Type B pancreatic cell (in vitro differentiated cells): ENCODE measurements around the gene GUCY2D. TPM values are rescaled to one million over a fixed set of nuclear protein-coding genes. Genes with fewer than 3 reads are reported as not detected.

Experiments used
- DNase-seq: peaks from one replicate; pipeline ENCODE4 v3.0.0; 2021; ENCODE audit warnings: mixed read lengths; ENCODE audit not compliant: unreplicated experiment; ENCODE audit errors: extremely low spot score
- H3K27ac Mint-ChIP-seq: 2 replicates; pipeline ENCODE4 v1.8.0; 2021; ENCODE audit warnings: mild to moderate bottlenecking, mixed read lengths
- H3K27me3 Mint-ChIP-seq: 2 replicates; pipeline ENCODE4 v1.8.0; 2021; ENCODE audit warnings: mixed read lengths
- H3K36me3 Mint-ChIP-seq: 2 replicates; pipeline ENCODE4 v1.8.0; 2021; ENCODE audit warnings: mixed read lengths
- H3K4me1 Mint-ChIP-seq: one replicate; pipeline ENCODE4 v1.8.0; 2021; ENCODE audit warnings: mixed read lengths; ENCODE audit not compliant: unreplicated experiment
- H3K4me3 Mint-ChIP-seq: 2 replicates; pipeline ENCODE4 v1.8.0; 2021; ENCODE audit warnings: mild to moderate bottlenecking, mixed read lengths
- H3K9me3 Mint-ChIP-seq: 2 replicates; pipeline ENCODE4 v1.8.0; 2021; ENCODE audit warnings: mixed read lengths
- total RNA-seq: library from RNA; stranded (reverse); gene quantifications from 2 replicates; pipeline ENCODE4 v1.2.1, GENCODE V29; 2021; ENCODE audit warnings: low replicate concordance
- TF ChIP-seq, protein P1 (sequence below): fragments of 200-600 bp; sonication (generic); conservative IDR thresholded peaks from 2 replicates; pipeline ENCODE4 v1.5.0; 2021; ENCODE audit warnings: antibody characterized with exemption, mild to moderate bottlenecking

Gene GUCY2D
- total RNA-seq, 1 donor from 2014 or later = 0.29 TPM

GRCh38 chr17:8069587-8069860, 67.1 kb downstream of the GUCY2D start:
- Mint-ChIP-seq H3K27ac (no peak overlapping the region), H3K9me3 (no peaks in the 10 kb centered on the region), H3K4me3 (no peak overlapping the region), H3K4me1 (peaks cover 8% of the 10 kb centered on the region), H3K36me3 (no peaks in the 10 kb centered on the region), H3K27me3 (peaks cover 99% of the 10 kb centered on the region)
- TF ChIP-seq, protein P1, sequence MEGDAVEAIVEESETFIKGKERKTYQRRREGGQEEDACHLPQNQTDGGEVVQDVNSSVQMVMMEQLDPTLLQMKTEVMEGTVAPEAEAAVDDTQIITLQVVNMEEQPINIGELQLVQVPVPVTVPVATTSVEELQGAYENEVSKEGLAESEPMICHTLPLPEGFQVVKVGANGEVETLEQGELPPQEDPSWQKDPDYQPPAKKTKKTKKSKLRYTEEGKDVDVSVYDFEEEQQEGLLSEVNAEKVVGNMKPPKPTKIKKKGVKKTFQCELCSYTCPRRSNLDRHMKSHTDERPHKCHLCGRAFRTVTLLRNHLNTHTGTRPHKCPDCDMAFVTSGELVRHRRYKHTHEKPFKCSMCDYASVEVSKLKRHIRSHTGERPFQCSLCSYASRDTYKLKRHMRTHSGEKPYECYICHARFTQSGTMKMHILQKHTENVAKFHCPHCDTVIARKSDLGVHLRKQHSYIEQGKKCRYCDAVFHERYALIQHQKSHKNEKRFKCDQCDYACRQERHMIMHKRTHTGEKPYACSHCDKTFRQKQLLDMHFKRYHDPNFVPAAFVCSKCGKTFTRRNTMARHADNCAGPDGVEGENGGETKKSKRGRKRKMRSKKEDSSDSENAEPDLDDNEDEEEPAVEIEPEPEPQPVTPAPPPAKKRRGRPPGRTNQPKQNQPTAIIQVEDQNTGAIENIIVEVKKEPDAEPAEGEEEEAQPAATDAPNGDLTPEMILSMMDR = no peak
- DNase-seq = no peak

Other genes starting within 250 kb of the GUCY2D start
- gene KDM6B, start 168.4 kb upstream of the GUCY2D start, total RNA-seq = 69.1 and 85.1 TPM in 2 replicates
- gene TMEM88, start 147.5 kb upstream of the GUCY2D start, total RNA-seq = 4.5 and 10.2 TPM in 2 replicates
- gene NAA38, start 145.1 kb upstream of the GUCY2D start, total RNA-seq = 43.6 and 64.9 TPM in 2 replicates
- gene CYB5D1, start 144.6 kb upstream of the GUCY2D start, total RNA-seq = 16.6 and 17.9 TPM in 2 replicates
- 170 and 172 TPM in 2 replicates for gene CHD3, start 113.8 kb upstream of the GUCY2D start, total RNA-seq
- gene RNF227, start 86.3 kb upstream of the GUCY2D start, total RNA-seq = 3.3 and 3.8 TPM in 2 replicates
- 2.8 and 9.9 TPM in 2 replicates for gene KCNAB3, start 72.8 kb upstream of the GUCY2D start, total RNA-seq
- 145 and 150 TPM in 2 replicates for gene TRAPPC1, start 70.7 kb upstream of the GUCY2D start, total RNA-seq
- 23.3 and 42.6 TPM in 2 replicates for gene CNTROB, start 70.4 kb upstream of the GUCY2D start, total RNA-seq
- not detected in 2 replicates for gene ALOX15B, start 36.4 kb downstream of the GUCY2D start, total RNA-seq
- not detected in 2 replicates for gene ALOX12B, start 85.1 kb downstream of the GUCY2D start, total RNA-seq
- 0.14 TPM in 1 of 2 replicates, not detected in the other for gene ALOXE3, start 115.9 kb downstream of the GUCY2D start, total RNA-seq
- 0.46 TPM in 1 of 2 replicates, not detected in the other for gene HES7, start 121.5 kb downstream of the GUCY2D start, total RNA-seq
- 31.0 and 33.2 TPM in 2 replicates for gene PER1, start 149.8 kb downstream of the GUCY2D start, total RNA-seq
- gene VAMP2, start 160.3 kb downstream of the GUCY2D start, total RNA-seq = 44.7 and 46.3 TPM in 2 replicates
- 19.1 and 22.1 TPM in 2 replicates for gene TMEM107, start 173.8 kb downstream of the GUCY2D start, total RNA-seq
- 4.8 and 6.9 TPM in 2 replicates for gene BORCS6, start 187.6 kb downstream of the GUCY2D start, total RNA-seq
- gene AURKB, start 208.0 kb downstream of the GUCY2D start, total RNA-seq = 35.0 and 108 TPM in 2 replicates
- gene CTC1, start 245.4 kb downstream of the GUCY2D start, total RNA-seq = 42.6 and 43.1 TPM in 2 replicates
- 54.5 and 117 TPM in 2 replicates for gene PFAS, start 246.7 kb downstream of the GUCY2D start, total RNA-seq